Cardiac fibroblast (primary cell): ENCODE data around the gene CA7.

Source experiments
- DNase-seq, 2 donors: peaks; one replicate each; pipeline versions ENCODE4 v3.0.0 to v3.0.0-alpha.2; 2010; ENCODE audit warnings: low read depth in 2 of 2
- H3K4me3 ChIP-seq, 2 donors: replicated peaks in 1 of 2; 1 replicate in 1 of 2; 2 replicates in 1 of 2; pipeline ENCODE4 v1.5.1; 2011; ENCODE audit warnings: low read depth in 2 of 2, low read length in 2 of 2, mild to moderate bottlenecking in 2 of 2, moderate library complexity in 1 of 2
- TF ChIP-seq, protein P1 (sequence below): IDR thresholded peaks from one replicate; pipeline ENCODE4 v1.5.1; 2011; ENCODE audit warnings: low read depth, mild to moderate bottlenecking, low read length, inconsistent platforms

The CA7 gene

DNA sequence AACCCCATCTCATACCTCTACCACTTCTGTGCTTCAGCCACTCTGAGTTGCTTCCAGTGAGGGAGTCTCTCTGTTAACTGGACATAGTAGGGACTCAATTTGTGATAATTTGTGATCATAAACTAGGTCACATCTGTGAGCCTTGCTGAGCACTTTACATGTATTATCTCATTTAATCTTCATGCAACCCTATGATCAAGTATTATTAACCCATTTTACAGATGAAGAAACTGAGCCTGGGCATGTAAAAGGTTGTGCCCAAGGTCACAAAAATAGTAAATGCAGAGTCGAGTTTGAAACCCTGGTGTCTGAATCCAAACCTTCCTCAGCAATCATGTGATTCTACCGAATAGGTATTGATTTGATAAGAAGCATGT is 54.7 kb downstream of the CA7 start:
- no peak for DNase-seq
- TF ChIP-seq, protein P1, sequence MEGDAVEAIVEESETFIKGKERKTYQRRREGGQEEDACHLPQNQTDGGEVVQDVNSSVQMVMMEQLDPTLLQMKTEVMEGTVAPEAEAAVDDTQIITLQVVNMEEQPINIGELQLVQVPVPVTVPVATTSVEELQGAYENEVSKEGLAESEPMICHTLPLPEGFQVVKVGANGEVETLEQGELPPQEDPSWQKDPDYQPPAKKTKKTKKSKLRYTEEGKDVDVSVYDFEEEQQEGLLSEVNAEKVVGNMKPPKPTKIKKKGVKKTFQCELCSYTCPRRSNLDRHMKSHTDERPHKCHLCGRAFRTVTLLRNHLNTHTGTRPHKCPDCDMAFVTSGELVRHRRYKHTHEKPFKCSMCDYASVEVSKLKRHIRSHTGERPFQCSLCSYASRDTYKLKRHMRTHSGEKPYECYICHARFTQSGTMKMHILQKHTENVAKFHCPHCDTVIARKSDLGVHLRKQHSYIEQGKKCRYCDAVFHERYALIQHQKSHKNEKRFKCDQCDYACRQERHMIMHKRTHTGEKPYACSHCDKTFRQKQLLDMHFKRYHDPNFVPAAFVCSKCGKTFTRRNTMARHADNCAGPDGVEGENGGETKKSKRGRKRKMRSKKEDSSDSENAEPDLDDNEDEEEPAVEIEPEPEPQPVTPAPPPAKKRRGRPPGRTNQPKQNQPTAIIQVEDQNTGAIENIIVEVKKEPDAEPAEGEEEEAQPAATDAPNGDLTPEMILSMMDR = no peak
- H3K4me3 ChIP-seq = no peak overlapping the region

DNA sequence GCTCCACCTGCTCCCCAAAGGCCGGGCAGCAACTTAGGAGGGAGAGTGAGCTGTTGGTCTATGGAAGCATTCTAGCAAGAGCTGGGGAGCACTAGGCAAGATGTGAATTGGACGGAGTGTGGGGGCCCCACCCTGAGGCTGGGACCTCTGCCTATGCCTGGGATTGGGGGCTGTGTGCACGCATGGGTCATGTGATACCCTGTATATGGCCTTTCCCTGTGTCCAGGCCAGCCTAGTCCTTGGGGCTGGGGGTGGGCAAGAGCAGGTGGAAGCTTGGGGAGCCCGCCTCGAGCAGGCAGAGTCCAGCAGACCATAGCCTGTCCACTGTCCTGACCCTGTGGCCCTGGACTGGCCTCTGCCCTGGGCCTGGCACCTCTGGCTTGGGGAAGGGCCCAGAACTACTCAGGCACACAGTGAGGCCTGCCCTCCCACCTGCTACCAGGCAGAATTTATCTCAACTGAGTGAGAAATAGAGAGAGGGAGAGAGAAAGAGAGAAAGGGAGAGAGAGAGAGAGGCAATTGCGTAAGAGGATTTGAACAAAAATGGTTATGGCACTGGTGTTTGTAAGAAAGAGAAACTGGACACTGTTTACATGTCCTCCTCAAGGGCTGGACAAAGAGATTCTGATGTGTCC is 55.2 kb downstream of the CA7 start:
- H3K4me3 ChIP-seq = no peak overlapping the region
- DNase-seq = peak; percentile 50 to 66
- TF ChIP-seq, protein P1 = no peak

DNA sequence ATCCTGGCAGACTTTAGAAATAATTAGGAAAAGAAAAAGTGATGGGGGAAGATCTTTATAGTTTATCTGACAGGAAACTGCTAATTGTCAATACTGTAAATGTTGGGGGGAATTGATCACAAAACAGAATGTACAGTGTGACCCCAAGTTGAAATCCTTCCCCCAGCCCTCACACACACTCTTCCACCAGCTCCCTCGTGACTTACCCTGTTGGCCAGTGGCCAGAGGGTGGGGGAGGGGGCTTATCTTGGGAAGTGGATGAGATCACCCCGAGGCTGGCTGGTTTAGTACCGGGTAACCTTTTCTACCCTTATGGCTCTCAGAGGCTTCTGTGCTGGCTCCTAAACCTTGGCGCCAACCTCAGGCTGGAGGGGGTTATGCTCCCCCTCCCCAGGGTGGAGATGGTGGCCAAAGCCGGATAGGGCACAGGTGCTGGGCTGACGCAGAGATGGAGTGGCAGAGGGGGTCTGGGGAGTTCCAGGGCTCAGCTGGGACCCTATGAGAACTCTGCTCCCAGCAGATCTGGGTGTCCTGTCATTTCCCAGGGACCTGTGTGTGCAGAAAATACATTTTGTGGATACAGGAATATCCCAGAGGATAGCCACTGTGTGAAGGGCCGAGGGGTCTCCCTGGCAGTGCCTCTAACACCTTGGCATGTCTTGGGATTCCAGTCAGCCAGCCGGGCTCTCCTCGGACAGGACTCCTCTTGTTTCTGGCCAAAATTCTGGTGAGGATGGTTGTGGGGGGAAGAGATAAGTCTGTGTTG is 55.9 kb downstream of the CA7 start:
- no peak overlapping the region for H3K4me3 ChIP-seq
- TF ChIP-seq, protein P1 = no peak
- peak; percentile 73 to 80 for DNase-seq

DNA sequence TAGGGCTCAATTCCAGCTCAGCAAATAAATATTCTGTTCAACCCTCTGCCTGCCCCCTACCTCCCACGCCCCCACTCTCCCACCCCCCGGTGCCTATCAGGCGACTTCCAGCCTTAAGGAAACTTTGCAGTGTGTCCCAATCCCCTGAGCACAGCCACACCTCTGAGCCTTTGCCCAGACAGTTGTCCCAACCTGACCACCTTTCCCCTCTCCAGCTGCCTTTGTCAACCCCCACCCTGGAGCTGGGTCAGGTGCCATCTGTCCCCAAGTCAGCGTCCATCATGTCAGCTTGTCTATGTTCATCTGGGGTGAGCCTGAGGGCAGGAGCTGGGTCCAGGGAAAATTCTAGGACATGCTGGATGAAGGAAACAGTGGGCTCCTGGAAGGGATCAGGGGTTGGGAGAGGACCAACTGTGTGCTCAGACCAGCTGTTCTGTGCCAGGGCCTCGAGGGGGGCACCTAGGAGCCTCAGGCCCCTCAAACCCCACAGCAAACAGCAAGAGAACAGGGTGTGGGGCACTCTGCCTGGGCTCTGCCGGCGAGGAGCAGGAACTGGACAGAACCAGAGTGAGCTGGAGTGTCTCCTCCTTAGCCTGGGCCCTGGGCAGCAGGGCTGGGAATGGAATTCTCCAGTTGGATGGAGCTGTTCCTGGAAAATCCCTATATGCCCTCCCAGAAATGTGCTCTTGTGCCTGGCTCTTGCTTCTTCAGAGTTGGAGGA is 56.7 kb downstream of the CA7 start:
- TF ChIP-seq, protein P1 = no peak
- DNase-seq = no peak
- no peak overlapping the region for H3K4me3 ChIP-seq

DNA sequence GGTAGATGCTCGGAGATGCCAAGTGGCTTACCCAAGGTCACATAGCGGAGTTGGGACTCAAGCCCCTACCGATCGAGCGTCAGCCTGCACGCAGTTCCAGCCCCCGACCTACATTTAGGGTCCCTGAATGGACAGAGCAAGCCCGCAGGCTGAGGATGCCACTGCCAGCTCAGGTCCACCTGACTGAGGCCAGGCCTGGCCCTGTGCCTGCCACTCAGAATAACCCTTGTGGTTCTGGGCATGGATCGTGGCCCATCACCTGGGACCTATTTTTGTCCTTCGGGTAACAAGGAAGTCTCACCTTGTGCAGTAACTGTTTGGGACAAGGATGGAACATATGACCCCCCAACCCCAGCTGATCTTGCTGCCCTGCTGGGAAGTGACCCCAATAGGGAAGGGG is 57.4 kb downstream of the CA7 start:
- DNase-seq = no peak
- TF ChIP-seq, protein P1 = no peak
- no peak overlapping the region for H3K4me3 ChIP-seq

DNA sequence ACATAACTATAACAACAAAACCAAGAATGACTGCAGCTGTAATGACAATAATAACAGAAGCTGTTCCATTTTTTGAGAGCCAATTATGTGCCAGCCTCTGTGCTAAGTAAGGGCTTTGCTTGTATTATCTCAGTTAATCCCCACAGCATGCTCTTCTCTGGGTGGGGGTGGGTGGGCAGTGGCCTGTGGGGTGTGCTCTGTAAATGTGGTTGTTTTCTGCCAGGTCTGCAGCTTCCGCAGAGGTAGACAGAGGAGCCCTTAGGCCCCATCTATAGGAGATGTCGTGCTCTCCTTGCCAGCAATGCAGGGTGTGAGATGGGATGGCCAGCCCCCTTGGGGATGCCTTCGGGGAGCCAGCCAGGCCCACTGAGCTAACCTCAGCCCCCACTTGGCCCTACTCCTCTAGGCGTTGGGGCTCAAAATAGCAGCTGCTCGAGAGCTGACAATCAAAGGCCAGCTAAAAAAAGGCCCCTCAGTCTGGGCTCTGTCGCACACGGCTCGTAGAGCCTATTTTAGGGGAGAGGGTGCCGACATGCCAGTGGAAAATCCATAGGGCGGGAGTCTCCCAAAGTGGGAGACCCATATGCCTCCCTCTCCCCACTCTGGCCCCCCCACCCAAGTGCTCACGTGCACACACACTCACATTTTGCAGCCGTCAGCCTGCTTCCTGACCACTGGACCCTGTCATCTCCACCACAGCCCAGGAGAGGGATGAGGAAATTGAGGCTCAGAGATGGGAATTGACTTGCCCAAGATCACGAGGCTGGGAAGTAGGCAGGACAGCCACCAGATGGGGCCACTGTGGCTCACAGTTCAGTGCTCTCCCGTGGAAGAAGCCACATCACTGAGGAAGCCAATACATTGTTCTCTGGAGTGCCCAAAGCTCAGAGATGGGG is 58.7 kb downstream of the CA7 start:
- TF ChIP-seq, protein P1 = no peak
- H3K4me3 ChIP-seq = no peak overlapping the region
- DNase-seq = no peak
